Measurements from ENCODE around the gene SEL1L3. TPM values are rescaled to one million over a fixed set of nuclear protein-coding genes. Genes with fewer than 3 reads are reported as not detected.

The SEL1L3 gene
- total RNA-seq, 6 experiments from 2014 or later = 5.0 to 33.6 (median 13.3) TPM

DNA sequence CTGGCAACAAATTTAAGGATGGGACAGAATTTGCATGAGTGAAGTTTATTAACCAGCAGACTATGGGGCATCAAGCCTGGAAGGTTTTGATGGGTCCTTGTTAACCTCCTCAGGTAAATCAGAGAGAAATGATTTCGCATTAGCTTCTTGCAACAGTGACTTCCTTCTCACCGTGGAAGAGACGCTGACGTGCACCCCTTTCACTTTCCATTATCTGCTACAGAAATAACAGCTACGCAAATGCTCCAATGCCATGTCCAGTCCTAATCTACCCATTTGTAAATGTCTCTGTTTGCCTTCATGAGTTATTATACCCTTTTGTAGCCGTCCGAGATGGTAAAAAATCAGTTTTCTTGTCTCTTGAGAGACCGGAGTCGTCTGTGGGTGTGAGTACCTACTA lies 106.9 kb downstream of the SEL1L3 start:
- no peaks in the 10 kb centered on the region for H3K36me3 ChIP-seq
- ATAC-seq = peak in 1 of 4 donors; percentile 47
- H3K9me3 ChIP-seq = no peaks in the 10 kb centered on the region
- intact Hi-C loops (cut with DNase I) = no loop called here
- DNase-seq = no peak
- H3K4me3 ChIP-seq = no peak overlapping the region
- H3K4me1 ChIP-seq = peaks cover 0 to 5% (median 0%) of the 10 kb centered on the region in 4 donors
- no peak overlapping the region for H3K27ac ChIP-seq
- no peak for TF ChIP-seq POLR2A (IDR thresholded peaks at IDR 0.05)
- TF ChIP-seq, protein P1, sequence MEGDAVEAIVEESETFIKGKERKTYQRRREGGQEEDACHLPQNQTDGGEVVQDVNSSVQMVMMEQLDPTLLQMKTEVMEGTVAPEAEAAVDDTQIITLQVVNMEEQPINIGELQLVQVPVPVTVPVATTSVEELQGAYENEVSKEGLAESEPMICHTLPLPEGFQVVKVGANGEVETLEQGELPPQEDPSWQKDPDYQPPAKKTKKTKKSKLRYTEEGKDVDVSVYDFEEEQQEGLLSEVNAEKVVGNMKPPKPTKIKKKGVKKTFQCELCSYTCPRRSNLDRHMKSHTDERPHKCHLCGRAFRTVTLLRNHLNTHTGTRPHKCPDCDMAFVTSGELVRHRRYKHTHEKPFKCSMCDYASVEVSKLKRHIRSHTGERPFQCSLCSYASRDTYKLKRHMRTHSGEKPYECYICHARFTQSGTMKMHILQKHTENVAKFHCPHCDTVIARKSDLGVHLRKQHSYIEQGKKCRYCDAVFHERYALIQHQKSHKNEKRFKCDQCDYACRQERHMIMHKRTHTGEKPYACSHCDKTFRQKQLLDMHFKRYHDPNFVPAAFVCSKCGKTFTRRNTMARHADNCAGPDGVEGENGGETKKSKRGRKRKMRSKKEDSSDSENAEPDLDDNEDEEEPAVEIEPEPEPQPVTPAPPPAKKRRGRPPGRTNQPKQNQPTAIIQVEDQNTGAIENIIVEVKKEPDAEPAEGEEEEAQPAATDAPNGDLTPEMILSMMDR (IDR thresholded peaks at IDR 0.05) = no peak
- no peaks in the 10 kb centered on the region for H3K27me3 ChIP-seq
- 81% methylated on average over 9 of the region's 9 CpGs for WGBS (ENCODE audit: insufficient coverage, low coverage, low lambda C conversion rate, missing lambda C conversion rate)

DNA sequence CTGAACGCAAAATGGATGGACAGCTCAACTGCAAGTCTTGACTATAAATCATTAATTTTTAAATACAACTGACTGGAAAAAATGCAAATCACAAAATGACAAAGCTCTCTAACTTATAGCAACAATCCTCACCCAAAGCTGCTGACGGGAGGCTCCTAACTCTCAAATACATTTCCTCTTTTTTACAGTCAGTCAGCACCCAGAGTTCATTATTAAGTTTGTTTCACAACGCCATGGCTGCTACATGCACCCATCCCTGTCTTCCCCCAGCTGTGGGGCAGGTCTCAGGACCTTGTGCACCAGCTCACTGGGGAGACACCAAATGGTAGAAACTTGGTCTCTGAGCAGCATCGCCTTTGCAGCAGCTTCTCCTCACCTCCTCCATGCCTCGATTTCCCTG lies 109.5 kb downstream of the SEL1L3 start:
- Histone ChIP-seq H3K27ac (no peak overlapping the region), H3K27me3 (no peaks in the 10 kb centered on the region), H3K4me1 (no peaks in the 10 kb centered on the region), H3K36me3 (no peaks in the 10 kb centered on the region), H3K9me3 (no peaks in the 10 kb centered on the region), H3K4me3 (no peak overlapping the region)
- no peak for TF ChIP-seq POLR2A (IDR thresholded peaks at IDR 0.05)
- TF ChIP-seq, protein P1 (IDR thresholded peaks at IDR 0.05) = no peak
- no peak for DNase-seq
- intact Hi-C loops (cut with DNase I) = no loop called here
- 81% methylated on average over 5 of the region's 5 CpGs for WGBS (ENCODE audit: insufficient coverage, low coverage, low lambda C conversion rate, missing lambda C conversion rate)
- ATAC-seq = peak in 1 of 4 donors; percentile 54

DNA sequence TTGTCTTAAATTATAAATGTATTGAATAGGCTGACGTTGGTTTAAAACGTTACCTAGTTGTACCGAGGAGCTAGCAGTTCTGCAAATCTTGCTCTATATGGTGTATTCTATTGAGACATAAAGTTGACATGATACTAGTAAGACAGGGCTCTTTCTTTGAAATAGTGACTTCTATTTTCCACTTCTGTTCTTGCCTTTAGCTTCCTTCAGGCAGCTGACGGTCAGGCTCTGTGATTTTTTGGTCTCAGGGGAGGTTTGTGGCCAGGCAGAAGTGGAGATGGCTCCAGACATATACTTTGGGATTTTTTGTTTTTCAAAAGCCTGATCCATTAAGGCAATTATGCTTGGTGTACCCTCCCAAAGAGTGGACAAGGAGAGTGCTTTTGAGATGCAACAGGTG lies 111.9 kb downstream of the SEL1L3 start:
- Histone ChIP-seq H3K4me1 (no peaks in the 10 kb centered on the region), H3K9me3 (no peaks in the 10 kb centered on the region), H3K4me3 (no peak overlapping the region), H3K27me3 (no peaks in the 10 kb centered on the region), H3K27ac (no peak overlapping the region), H3K36me3 (no peaks in the 10 kb centered on the region)
- WGBS (ENCODE audit: insufficient coverage, low coverage, low lambda C conversion rate, missing lambda C conversion rate) = 85% methylated on average over 4 of the region's 4 CpGs
- ATAC-seq = no peak
- intact Hi-C loops (cut with DNase I) = no loop called here
- TF ChIP-seq, protein P1 (IDR thresholded peaks at IDR 0.05) = no peak
- no peak for TF ChIP-seq POLR2A (IDR thresholded peaks at IDR 0.05)
- no peak for DNase-seq

DNA sequence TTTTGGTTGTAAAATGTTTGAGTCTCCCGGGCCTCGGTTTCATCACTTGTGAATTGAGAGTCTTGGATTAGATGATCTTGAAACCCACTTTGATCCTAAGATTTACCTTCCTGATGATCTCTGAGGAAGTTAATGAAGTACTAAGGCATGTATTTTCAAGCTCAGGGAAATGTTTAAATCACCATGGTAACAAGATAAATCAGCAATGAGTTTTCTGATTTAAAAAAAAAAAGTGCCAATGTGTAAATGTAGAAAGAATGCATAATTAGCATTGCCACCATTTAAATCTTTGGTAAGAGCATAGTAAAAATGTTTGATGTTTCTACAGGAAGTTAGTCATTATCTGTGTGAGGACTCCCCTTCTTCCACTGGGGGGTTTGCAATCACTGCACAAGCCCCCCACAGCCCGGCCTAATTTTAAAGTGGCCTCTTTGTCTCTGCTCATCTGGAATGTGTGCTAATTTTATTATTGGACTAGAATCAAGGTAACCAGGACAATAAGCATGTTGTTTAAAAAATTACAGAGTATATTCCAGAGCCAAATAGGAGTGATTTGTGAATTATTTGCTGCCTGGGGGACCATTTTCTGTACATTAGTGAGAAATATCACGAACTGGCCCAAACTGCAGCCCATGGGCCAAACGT lies 113.5 kb downstream of the SEL1L3 start:
- Histone ChIP-seq H3K36me3 (no peaks in the 10 kb centered on the region), H3K9me3 (no peaks in the 10 kb centered on the region), H3K27ac (no peak overlapping the region), H3K4me1 (no peaks in the 10 kb centered on the region), H3K4me3 (no peak overlapping the region), H3K27me3 (no peaks in the 10 kb centered on the region)
- ATAC-seq = no peak
- TF ChIP-seq, protein P1 (IDR thresholded peaks at IDR 0.05) = no peak
- no peak for TF ChIP-seq POLR2A (IDR thresholded peaks at IDR 0.05)
- intact Hi-C loops (cut with DNase I) = no loop called here
- no peak for DNase-seq
- 79% methylated on average over 5 of the region's 5 CpGs for WGBS (ENCODE audit: insufficient coverage, low coverage, low lambda C conversion rate, missing lambda C conversion rate)
